ENCODE results near the gene DEGS1.
"Not testable (repeated sequence)": the region's sequence is repeated elsewhere in the genome, so short reads cannot be mapped to it uniquely, and the experiment has no call there.

DEGS1 gene

DNA sequence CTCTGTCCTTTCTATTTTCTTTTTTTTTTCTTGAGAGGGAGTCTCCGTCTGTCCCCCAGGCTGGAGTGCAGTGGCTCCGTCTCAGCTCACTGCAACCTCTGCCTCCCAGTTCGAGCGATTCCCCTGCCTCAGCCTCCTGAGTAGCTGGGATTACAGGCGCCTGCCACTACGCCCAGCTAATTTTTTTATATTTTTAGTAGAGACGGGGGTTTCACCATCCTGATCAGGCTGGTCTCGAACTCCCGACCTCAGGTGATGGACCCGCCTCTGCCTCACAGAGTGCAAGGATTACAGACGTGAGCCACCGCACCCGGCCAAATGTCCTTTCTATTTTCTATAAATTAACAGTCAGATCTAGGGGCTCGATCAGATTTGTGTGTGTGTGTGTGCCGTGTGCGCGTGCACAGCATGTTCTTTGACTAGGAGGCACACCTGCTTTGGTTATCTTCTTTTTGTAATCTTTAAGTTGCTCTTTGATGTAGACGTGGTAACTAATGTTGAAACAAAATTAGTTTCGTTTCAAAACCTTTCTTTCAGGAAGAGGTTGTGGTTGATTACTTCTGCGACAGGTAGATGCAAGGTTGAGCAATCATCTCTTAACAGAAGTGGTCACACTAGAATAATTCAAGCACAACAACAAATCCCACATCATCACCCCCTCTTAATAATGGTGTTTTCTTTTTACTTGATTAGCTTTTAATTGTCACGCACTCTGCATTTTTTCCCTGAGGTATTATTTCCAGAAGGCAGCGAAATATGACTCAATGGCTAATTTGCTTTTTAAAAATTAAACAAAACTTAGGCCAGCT is 779 bp upstream of the DEGS1 start:
- DNase-seq: peak; percentile 74

DNA sequence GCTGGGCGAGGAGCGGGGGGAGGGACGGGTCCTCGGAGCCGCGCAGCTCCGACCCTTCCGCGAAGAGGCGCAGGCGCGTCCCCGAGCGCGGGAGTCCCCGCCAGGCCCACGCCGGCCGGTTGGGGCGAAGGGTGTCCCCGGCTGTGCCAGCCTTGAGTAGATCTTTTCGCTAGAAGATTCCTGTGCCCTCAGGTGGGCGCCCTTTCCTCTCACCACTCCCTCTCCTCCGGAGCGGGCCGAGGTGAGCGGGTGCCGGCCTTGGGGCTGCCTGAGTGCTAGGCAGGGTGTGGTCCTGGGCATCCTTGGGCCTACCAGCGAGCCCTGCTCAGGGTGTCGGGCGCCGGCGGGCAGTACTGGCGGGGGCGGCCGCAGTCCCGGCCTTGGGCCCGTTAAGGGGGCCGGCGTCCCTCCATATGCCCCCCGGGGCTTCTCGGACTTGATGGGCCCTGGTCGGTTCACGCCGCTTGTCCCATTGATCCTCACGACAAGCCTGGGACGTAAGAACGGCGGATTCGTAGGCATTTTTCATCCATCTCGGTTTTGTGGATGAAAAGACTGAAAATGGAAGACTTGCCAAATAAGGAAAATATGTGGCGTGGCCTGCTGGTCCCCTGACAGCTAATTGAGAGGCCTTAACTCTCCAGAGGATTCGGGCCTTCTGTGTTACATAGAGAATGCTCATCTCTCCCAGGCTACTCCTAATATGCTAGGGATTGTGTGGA is 712 bp downstream of the DEGS1 start:
- DNase-seq: peak; percentile 65

DNA sequence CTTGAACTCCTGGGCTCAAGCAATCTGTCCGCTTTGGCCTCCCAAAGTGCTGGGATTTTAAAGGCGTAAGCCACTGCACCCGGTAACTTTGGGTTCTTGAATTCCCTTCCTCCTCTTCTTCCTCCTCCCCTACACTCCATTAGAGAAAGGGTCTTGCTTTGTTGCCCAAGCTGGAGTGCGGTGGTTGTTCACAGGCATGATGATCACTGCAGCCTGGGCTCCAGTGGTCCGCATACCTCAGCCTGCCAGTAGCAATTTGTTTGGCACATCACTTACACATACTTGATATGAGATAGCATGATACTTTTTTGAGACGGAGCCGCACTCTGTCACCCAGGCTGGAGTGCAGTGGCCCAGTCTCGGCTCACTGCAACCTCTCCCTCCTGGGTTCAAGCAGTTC is 2.2 kb downstream of the DEGS1 start:
- no peak for DNase-seq

DNA sequence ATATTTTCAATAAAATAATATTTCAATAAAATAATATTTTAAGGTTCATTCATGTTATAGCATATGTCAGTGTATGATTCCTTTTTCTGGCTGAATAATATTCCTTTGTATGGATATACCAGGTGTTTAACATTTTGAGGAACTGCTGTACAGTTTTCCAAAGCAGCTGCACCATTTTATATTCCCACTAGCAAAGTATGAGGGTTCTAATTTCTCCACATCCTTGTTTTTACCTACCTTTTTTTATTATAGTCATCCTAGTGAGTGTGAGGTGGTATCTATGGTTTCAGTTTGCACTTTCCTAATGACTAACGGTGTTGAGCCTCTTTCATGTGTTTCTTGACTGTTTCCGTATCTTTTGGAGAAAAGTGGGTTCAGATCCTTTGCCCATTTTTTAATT is 5.2 kb downstream of the DEGS1 start:
- DNase-seq: no peak

DNA sequence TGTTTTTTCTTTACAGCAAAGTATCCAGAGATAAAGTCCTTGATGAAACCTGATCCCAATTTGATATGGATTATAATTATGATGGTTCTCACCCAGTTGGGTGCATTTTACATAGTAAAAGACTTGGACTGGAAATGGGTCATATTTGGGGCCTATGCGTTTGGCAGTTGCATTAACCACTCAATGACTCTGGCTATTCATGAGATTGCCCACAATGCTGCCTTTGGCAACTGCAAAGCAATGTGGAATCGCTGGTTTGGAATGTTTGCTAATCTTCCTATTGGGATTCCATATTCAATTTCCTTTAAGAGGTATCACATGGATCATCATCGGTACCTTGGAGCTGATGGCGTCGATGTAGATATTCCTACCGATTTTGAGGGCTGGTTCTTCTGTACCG is 6.5 kb downstream of the DEGS1 start:
- DNase-seq: no peak

DNA sequence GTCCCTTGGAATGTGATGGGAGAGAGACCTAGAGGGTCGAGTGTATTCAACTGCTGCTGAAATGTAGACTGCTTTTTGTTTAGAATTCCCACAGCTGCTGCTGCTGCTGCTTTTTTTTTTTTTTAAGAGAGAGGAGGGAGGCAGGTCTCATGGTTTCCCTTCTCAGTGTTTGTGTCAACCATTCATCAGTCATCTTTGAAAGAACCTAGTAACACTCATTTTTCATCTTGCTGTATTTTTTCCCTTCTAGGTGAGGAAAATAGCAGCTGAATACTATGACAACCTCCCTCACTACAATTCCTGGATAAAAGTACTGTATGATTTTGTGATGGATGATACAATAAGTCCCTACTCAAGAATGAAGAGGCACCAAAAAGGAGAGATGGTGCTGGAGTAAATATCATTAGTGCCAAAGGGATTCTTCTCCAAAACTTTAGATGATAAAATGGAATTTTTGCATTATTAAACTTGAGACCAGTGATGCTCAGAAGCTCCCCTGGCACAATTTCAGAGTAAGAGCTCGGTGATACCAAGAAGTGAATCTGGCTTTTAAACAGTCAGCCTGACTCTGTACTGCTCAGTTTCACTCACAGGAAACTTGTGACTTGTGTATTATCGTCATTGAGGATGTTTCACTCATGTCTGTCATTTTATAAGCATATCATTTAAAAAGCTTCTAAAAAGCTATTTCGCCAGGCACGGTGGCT is 9.2 kb downstream of the DEGS1 start:
- DNase-seq: no peak

DNA sequence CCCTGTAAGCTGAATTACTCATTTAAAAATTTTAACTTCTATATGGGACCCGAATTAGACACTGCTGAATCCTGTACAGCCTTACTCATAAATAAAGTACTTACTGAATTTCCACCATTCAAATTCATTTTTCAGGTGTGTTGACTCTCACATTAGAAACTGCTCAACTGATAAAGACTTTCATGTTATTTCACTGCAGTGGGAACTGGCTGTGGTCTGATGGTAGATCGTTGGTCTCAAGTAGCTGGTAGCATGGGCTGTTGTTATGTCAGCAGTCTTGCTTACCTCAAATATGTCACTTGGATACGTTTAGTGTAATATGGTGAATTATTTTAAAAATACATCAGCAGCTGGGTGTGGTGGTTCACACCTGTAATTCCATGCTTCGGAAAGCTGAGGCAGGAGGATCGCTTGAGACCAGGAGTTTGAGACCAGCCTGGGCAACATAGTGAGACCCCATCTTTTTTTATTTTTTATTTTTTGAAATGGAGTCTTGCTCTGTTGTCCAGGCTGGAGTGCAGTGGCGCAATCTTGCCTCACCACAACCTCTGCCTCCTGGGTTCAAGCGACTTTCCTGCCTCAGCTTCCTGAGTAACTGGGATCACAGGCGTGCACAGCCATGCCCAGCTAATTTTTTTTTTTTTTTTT is 10.4 kb downstream of the DEGS1 start:
- DNase-seq: no peak

DNA sequence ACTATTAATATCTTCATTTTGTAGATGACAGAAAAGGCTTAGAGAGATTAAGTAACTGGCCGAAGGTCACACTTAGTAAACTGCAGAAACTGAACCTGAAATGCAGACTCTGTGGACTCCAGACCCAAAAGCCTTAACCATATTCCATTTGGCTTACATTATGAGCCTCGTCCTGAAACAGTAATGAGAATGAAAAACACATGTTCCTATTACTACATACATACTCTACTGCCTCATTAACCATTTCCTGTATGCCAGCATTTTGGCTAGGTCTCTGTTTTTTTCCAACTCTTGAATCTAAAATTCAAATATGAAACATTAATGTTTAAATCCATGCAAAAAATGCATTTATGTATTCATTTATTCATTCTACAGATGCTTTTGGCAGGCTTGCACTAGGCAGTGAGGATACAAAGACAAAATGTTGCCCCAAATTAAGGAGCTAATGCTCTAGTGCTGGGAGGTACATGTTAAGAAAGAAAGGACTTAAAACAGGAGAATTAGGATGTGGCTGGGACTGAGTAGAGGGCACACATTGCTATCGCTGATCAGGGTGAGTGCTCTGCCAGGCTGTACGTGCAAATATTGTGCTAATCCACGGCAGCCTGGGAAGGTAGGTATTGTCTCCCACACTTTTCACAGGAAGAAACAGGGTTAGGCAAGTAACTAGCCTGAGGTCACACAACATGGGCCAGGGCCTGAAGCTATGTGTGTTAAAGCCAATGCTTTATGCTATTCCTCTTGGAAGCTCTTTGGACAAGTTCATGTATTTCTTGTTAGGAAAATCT is 14.0 kb downstream of the DEGS1 start:
- no peak for DNase-seq

DNA sequence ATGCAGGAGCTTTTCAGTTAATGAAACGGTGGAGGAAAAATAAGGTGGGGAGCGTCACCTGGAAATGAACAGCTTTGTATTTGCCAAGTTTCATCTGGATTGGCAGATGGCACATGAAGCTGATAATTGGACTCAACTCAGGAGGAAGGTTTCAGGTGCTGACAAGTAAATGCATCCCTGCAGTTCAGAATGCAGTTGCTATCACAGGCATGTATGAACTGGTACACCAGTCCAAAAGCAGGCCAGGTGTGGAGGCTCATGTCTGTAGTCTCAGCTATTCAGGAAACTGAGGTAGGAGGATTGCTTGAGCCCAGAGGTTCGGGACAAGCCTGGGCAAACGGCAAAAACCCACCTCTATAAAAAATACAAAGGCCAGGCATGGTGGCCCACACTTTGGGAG is 15.5 kb downstream of the DEGS1 start:
- DNase-seq: peak; percentile 75

DNA sequence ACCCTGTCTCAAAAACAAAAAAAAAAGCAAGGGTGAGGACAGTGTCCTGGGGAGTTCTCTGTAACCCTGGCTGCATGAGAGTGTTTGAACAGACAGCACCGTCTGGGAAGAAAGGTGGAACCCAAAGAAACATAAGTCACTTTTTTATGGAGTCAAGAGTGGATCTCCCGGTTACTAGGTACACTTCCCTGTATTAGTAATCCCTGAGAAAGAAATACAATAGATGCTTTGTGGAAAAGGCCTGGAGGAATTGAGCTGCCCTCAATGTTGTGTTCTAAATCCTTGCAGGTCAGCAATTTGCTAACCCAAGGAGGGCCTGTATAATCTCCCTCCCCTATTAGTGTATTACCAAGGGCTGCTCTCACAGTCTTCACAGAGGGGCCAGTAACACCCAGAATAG is 16.6 kb downstream of the DEGS1 start:
- no peak for DNase-seq

DNA sequence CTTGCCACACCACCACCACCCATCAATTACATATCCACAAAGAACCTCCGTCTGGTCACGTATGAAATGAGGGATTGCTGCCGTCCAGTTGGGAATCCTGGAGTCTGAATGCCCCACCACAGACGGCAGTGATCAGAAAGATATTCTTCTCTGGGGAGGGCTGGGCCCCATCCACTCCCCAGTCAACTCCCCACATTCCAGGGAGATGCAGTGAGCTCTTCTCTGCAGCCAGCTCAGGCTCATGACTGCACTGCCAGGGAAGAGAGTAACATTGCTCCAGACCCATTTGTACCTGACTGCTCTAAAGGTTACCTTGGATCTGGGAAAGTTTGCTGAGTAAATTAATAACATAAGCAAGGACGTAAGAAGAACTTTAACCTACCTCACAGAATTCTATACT is 18.3 kb downstream of the DEGS1 start:
- no peak for DNase-seq

DNA sequence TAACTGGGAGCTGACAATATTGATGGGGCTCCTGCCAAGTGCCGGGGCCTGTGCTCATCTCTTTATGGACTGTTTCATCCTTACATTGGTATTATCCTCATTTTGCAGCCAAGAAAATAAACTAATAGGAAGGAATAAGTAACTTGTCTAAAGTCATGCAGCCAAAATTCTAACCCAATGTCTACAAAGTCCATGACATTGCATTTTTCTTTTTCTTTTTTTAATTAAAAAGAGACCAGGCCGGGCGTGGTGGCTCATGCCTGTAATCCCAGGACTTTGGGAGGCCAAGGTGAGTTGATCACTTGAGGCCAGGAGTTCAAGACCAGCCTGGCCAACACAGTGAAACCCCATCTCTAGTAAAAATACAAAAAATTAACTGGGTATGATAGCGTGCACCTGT is 18.8 kb downstream of the DEGS1 start:
- no peak for DNase-seq

DNA sequence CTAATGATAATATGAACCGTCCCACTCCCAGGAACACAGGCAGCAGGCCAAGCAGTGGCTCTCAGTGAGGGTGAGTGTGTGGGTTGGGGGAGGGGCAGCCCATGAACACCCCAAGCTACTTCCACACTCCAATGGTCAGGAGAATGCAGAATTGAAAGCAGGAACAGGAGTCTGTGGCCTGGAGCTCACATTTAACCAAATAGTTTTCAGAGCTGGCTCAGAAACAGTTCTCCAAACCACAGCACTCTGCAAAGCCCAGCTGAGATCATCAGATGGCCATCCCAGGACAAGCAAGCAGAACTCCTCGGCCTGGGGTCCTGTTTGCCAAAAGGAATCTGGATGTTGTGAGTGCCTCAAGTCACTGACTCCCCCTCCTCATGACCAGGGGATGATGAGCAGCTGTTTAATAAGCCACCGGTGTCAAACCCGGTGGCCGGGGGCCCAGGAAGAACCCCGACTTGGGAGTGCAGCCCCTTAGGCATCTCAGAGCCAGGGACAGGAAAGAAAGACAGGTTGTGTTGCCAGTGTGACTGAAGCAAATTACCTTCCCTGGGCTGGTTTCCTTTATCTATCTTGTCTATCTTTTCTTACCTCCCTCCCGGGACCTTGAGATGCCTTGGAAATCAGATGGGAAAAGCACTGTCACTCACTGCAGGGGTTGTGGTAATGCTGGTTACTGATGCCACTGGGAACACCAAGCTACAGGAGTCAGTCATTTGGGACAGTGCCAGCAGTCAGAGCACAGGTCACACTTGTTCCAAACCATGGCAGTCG is 20.4 kb downstream of the DEGS1 start:
- DNase-seq: peak; percentile 21

DNA sequence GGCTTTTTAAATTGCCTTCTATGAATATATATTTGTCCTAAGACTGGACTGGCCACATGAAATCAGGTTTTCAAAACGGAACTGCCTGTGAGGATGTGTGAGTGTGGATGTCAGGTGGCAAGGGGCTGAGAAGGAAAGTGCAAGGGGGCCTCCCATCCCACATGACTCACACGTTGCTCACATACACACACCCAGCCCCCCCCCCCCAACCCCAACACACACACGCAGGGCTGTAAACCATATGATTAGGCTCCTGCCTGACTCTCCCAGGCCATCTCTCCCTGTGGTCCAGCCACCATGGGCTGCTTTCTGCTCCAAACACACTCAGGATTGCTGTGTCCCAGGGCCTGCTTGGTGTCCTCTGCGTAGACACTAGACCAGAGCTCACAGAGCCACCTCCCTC is 22.4 kb downstream of the DEGS1 start:
- peak; percentile 11 for DNase-seq

DNA sequence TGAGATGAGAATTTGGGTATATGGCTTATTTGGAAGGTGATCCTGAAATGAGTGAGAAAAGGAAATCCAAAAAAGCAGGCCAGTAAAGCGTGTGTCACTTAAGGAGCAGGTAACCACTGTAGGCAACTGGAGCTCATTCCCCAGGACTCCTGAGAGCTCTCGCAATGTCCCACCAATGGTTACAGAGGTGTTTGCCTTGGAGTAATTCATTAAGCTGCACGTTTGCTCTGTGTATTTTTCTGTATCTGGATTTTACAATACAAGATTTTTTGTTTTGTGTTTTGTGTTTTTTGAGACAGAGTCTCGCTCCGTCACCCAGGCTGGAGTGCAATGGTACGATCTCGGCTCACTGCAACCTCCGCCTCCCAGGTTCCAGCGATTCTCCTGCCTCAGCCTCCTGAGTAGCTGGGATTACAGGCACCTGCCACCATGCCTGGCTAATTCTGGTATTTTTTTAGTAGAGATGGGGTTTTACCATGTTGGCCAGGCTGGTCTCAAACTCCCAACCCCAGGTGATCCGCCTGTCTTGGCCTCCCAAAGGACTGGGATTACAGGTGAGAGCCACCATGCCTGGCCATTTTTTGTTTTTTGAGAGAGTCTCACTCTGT is 23.0 kb downstream of the DEGS1 start:
- DNase-seq: not testable (repeated sequence)

DNA sequence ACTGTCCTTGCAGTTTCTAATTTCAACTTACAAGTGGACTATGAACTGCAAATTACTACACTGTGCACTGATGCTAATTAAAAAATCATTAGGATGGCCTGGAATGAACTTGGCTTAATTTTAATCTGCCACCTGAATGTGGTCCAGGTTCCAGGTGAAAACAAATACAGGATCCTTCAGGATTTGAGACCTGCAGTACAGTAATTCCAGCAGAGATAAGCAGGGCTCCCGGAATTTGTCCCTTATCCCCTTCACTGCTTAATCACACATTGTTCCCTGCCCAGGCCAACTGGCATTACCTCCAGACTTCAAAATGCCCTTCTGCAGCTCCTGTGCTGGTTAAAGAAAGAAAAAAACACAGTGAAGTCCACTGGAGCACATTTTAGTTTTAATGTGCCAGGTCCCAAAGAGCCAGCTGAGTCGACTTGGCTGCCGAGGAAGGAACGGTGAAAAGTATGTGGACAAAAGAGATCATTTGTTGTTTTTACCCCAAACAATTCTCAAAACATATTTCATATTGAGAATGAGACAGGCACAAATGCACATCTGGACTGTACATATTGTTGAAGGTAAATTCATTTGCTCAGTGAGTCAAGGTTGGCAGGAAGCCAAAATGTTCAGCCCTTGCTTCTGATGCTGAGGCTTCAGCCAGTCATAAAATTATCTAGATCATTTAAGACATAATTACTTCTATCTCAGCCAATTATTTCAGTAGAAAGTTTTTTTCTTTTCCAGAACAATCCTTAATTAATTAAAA is 28.3 kb downstream of the DEGS1 start:
- DNase-seq: peak; percentile 86

DNA sequence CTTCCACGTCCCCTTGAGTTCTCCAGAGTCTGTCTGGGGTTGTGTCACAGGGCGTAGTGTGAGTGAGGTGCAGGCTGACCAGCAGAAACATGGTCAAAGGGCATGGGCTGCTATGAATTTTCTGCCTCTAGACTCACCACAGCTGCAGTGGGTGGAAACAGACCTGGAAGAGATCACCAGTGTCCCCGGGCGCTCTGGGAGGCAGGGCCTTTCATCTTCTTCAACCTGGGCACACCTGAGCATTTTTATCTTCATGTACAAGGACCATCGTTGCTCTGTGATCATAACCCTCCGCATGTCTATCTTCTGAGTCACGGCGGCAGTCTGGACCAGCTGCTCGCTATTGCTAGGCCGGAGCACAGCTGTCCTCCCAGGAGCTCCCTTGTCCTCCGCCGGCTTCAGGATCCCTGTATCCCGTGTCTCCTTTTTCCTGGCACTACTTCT is 29.6 kb downstream of the DEGS1 start:
- DNase-seq: no peak

DNA sequence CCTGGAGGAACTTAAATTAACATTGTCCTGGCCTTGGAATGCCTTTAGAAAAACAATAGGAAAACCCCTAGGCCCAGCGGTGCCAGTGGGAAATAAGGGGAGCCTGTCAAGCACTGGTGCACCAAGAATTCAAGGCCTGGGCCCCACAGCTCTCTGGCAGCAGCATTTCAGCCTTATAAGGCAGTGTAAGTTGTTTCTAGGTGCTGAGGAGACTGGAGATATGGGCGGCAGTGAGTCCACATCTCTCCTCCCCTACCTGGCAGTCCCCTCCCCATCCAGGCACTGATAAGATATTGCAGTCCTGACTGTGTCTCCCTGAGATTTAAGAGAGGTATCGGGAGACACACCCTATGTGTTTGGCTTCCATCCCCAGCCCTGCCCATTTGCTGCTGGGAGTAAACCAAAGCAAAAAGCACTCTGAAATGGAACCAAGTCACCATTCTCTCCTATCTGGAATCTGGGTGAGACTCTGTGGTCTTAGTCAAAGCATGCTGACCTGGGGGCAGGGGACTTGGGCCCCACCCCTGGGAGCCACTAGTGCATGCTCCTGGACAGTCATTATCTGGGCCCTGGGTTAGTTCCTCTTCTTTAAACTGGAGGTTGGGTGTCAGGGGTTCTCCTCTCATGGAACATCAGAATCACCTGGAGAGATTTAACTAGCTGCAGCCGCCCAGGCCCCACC is 30.5 kb downstream of the DEGS1 start:
- DNase-seq: no peak

DNA sequence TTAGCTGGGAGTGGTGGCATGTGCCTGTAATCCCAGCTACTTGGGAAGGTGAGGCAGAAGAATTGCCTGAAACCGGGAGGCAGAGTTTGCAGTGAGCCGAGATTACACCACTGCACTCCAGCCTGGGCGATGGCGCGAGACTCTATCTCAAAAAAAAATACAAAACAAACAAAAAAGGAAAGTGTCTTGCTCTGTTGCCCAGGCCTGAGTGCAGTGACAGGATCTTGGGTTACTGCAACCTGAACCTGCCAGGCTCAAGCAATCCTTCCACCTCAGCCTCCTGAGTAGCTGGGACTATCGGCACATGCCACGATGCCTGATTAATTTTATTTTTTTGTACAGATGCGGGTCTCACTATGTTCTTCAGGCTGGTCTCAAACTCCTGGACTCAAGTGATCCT is 33.3 kb downstream of the DEGS1 start:
- DNase-seq: no peak

Measured in NCI-H1105 treated with DMSO at 0.1 percent for 48 hours (cell line).